Measurements from ENCODE around the gene SEZ6L.

Gene SEZ6L

DNA sequence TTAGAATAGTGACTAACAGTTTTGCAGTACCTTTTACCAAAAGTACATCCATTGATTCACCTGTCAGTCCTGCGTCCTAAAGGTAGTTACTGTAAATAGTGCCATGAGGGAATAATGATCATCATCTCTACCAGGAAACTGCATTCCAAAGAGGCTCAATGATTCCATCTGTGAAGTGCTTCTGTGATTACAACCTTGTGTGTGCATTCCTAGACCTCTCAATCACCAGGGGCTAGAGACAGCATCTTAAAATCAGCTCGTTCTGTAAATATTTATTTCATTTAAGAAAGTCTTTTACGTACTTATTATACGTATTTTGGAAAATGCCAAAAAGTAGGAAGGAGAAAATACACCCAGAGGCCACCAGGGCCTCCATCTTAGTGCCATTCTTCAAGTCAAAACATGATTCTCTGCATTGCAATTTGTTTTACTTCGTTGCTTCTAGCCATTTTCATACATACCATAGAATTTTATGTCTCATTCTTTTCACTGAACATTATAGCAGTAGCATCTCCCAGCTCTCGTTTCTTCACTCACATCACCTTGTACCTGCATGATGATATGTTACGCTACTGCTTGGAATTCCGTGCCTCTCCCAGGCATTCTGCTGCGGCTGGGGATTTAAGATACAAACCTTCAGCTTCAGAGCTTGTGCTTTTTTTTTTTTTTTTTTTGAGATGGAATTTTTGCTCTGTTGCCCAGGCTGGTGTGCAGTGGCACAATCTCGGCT lies 117.0 kb downstream of the SEZ6L start:
- intact Hi-C loops (cut with DNase I; ENCODE audit: low total_unique reads), result no loop called here
- TF ChIP-seq, protein P1, sequence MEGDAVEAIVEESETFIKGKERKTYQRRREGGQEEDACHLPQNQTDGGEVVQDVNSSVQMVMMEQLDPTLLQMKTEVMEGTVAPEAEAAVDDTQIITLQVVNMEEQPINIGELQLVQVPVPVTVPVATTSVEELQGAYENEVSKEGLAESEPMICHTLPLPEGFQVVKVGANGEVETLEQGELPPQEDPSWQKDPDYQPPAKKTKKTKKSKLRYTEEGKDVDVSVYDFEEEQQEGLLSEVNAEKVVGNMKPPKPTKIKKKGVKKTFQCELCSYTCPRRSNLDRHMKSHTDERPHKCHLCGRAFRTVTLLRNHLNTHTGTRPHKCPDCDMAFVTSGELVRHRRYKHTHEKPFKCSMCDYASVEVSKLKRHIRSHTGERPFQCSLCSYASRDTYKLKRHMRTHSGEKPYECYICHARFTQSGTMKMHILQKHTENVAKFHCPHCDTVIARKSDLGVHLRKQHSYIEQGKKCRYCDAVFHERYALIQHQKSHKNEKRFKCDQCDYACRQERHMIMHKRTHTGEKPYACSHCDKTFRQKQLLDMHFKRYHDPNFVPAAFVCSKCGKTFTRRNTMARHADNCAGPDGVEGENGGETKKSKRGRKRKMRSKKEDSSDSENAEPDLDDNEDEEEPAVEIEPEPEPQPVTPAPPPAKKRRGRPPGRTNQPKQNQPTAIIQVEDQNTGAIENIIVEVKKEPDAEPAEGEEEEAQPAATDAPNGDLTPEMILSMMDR (IDR thresholded peaks at IDR 0.05), result no peak
- no peak overlapping the region for H3K4me3 ChIP-seq

DNA sequence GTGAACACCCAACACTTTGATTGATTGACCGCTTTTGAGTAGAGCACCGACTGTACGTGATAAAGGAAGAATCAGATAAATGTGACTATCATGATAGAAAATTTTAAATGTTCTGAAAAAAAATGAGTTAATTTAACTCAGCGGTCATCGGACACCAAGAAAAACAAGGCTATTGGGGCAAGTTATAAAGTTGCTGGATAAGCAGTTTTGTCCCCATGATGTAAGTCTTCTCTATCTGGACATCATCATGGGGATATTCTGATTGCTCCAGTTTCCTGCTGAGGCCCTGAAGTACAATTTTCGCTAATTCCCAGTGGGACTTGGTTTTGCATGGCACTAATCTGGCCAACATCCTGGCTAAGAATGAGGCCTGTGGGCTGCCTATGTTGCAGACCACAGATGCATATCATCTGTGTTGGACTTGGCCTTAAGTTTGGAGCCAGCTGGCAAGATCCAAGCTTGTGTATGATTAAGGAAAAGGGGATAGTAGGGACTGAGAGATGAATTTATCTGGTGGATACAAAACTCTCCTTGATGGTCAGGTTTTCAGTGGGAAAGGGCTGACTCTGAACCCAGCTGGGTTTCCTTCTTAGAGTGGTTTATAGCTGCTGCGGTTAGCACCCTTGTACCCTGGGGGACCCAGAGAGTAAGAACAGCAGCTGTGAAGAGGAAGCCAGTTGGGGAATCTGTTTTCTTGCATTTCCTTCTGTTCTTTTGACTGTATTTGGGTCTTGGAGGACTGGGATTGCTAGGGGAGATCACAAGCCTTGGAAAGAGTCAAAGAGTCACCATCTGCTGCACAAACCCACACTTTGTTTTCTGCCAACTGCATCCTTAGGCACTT lies 118.3 kb downstream of the SEZ6L start:
- Histone ChIP-seq H3K36me3 (no peaks in the 10 kb centered on the region), H3K27me3 (peaks cover 0 to 17% of the 10 kb centered on the region in 2 donors), H3K4me3 (no peak overlapping the region), H3K4me1 (no peaks in the 10 kb centered on the region), H3K27ac (no peak overlapping the region), H3K9me3 (no peaks in the 10 kb centered on the region)
- DNase-seq, result no peak
- TF ChIP-seq, protein P1 (IDR thresholded peaks at IDR 0.05), result no peak
- intact Hi-C loops (cut with DNase I; ENCODE audit: low total_unique reads), result no loop called here

More for the DNA sequence above, 117.0 kb downstream of the SEZ6L start:
- peaks cover 0 to 22% of the 10 kb centered on the region in 2 donors for H3K27me3 ChIP-seq
- no peaks in the 10 kb centered on the region for H3K9me3 ChIP-seq
- no peaks in the 10 kb centered on the region for H3K36me3 ChIP-seq
- H3K4me1 ChIP-seq, result no peaks in the 10 kb centered on the region
- H3K27ac ChIP-seq, result no peak overlapping the region
- no peak for DNase-seq

DNA sequence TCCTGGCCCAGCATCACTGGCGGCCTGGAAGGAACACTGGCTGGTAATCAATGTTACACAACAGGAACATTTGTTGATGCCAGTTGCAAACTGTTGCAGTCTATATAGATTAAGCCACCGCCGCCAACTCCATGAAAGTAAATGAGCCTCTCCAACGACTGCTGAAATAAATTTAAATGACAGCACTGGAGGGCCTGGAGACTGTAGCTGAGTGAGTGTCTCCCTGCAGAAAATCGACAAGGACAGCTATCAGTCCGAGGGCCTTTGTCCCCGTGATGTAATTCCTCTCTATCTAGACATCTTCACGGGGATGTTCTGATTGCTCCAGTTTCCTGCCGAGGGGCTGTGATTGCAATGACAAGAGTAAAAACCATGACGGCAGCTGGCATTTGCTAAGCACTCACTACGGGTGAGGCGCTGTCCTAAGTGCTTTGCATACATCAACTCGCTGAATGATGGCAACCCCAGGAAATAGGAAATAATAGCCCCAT lies 120.4 kb downstream of the SEZ6L start:
- peaks cover 0 to 9% of the 10 kb centered on the region in 2 donors for H3K27me3 ChIP-seq
- H3K27ac ChIP-seq, result no peak overlapping the region
- intact Hi-C loops (cut with DNase I; ENCODE audit: low total_unique reads), result no loop called here
- TF ChIP-seq, protein P1 (IDR thresholded peaks at IDR 0.05), result no peak
- H3K4me1 ChIP-seq, result no peaks in the 10 kb centered on the region
- H3K36me3 ChIP-seq, result no peaks in the 10 kb centered on the region
- H3K9me3 ChIP-seq, result no peaks in the 10 kb centered on the region
- DNase-seq, result no peak
- H3K4me3 ChIP-seq, result no peak overlapping the region

DNA sequence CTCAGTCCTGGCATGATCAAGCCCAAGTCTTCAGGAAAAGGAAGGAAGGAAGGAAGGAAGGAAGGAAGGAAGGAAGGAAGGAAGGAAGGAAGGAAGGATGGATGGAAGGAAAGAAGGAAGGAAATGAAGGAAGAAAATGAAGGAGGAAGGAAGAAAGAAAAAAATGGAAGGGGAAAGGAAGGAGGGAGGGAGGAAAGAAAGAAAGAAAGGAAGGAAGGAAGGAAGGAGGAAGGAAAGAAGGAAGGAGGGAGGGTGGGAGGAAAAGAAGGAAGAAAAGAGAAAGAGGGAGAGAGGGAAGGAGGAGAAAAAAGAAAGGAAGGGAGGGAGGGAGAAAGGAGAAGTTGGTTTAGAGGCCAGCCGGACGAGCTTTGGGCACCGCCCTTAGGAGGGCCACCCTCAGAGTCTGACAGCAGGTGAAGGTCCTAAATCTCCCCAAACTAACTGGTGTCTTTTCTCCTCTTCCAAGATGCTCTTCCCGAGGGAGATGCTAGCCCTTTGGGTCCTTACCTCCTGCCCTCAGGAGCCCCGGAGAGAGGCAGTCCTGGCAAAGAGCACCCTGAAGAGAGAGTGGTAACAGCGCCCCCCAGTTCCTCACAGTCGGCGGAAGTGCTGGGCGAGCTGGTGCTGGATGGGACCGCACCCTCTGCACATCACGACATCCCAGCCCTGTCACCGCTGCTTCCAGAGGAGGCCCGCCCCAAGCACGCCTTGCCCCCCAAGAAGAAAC lies 122.8 kb downstream of the SEZ6L start:
- Histone ChIP-seq H3K36me3 (no peaks in the 10 kb centered on the region), H3K27me3 (peaks cover 0 to 4% of the 10 kb centered on the region in 2 donors), H3K9me3 (no peaks in the 10 kb centered on the region), H3K4me3 (no peak overlapping the region), H3K27ac (no peak overlapping the region), H3K4me1 (no peaks in the 10 kb centered on the region)
- intact Hi-C loops (cut with DNase I; ENCODE audit: low total_unique reads), result no loop called here
- DNase-seq, result no peak
- TF ChIP-seq, protein P1 (IDR thresholded peaks at IDR 0.05), result no peak

DNA sequence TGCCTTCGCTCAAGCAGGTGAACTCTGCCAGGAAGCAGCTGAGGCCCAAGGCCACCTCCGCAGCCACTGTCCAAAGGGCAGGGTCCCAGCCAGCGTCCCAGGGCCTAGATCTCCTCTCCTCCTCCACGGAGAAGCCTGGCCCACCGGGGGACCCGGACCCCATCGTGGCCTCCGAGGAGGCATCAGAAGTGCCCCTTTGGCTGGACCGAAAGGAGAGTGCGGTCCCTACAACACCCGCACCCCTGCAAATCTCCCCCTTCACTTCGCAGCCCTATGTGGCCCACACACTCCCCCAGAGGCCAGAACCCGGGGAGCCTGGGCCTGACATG lies 123.4 kb downstream of the SEZ6L start:
- intact Hi-C loops (cut with DNase I; ENCODE audit: low total_unique reads), result no loop called here
- no peak overlapping the region for H3K27ac ChIP-seq
- no peak for DNase-seq
- no peaks in the 10 kb centered on the region for H3K4me1 ChIP-seq
- no peaks in the 10 kb centered on the region for H3K9me3 ChIP-seq
- peaks cover 0 to 4% of the 10 kb centered on the region in 2 donors for H3K27me3 ChIP-seq
- no peaks in the 10 kb centered on the region for H3K36me3 ChIP-seq
- no peak overlapping the region for H3K4me3 ChIP-seq
- TF ChIP-seq, protein P1 (IDR thresholded peaks at IDR 0.05), result no peak
